ENCODE results near the gene GSTO1. TPM values are rescaled to one million over a fixed set of nuclear protein-coding genes. Genes with fewer than 3 reads are reported as not detected.

GSTO1 gene
- total RNA-seq, 1 experiment from 2014 or later = 134 TPM

DNA sequence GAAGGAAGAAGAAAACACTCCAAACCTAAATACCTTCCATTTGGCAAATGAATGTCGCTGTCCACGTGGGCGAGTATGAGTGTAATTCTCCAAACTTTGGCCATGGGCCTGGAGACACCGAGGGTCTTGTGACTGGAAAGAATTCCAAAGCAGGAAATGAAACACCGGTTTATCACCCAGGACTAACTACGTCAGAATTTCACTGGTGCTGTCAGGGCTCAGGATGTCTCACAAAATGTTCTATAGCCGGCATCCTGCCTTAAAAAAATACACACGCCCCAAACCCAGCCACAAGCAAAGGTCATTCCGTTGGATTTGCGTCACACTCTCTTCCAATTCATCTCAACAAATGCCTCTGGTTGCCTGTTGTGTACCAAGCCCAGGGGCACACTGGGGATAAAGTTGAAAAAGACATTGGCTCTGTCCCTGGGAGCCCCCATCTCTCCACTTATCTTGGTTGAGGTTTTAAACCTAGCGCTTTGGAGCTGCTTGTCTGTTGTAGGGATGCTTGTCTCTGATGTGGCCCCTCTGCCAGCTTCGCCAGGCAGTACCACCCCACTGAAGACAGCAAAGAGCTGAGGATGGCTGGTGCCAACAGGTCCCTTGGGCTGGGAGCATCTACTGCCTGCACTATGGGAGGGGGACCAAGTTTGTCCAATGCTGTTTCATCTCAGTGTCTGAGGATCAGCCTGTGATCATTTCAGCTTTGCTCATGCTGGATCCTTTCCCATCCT, 45.5 kb downstream of the GSTO1 start:
- POLR2A ChIA-PET = interaction anchor here (0.5 kb wide), 1 partner anchor 550 kb away, joined by 3 read pairs; no protein-coding TSS in a partner anchor
- Histone ChIP-seq H3K9me3 (ENCODE audit: control insufficient read depth, insufficient read depth, low read depth, low read length) (no peaks in the 10 kb centered on the region), H3K27me3 (ENCODE audit: control insufficient read depth, insufficient read depth, low read length) (no peaks in the 10 kb centered on the region), H3K4me1 (ENCODE audit: control insufficient read depth, insufficient read depth, low read length) (peaks cover 3% of the 10 kb centered on the region), H3K36me3 (ENCODE audit: control insufficient read depth, insufficient read depth, low read length) (no peaks in the 10 kb centered on the region), H3K4me3 (ENCODE audit: low read depth in 2 of 2, low read length in 2 of 2) (no peak overlapping the region), H3K27ac (ENCODE audit: low read length) (no peak overlapping the region)
- DNase-seq (ENCODE audit: low read depth, low spot score) = no peak
- TF ChIP-seq TCF7L2 (IDR thresholded peaks at IDR 0.05; ENCODE audit: low read depth, low read length) (no peak), SIN3A (IDR thresholded peaks at IDR 0.05; ENCODE audit: borderline replicate concordance, insufficient read depth, low read depth, low read length) (no peak), REST (IDR thresholded peaks at IDR 0.05; ENCODE audit: insufficient read depth in 1 of 2, low read depth in 2 of 2, low read length in 1 of 2) (no peak), POLR2AphosphoS5 (IDR thresholded peaks at IDR 0.05; ENCODE audit: low read depth, low read length) (no peak), CTCF (IDR thresholded peaks at IDR 0.05) (no peak)
- intact Hi-C loops (cut with micrococcal nuclease; ENCODE audit: unreplicated experiment) = no loop called here
- BruUV-seq (replicated peaks) = no TSS peak
- CTCF ChIA-PET = interaction anchor here (0.7 kb wide), 1 partner anchor 43 kb away, joined by 6 read pairs; no protein-coding TSS in a partner anchor
- in situ Hi-C loops (cut with HindIII; ENCODE audit: low pct_unique_long_range_greater_than_20kb, low sequenced_read_pairs) = no loop called here
- no peak for ATAC-seq

DNA sequence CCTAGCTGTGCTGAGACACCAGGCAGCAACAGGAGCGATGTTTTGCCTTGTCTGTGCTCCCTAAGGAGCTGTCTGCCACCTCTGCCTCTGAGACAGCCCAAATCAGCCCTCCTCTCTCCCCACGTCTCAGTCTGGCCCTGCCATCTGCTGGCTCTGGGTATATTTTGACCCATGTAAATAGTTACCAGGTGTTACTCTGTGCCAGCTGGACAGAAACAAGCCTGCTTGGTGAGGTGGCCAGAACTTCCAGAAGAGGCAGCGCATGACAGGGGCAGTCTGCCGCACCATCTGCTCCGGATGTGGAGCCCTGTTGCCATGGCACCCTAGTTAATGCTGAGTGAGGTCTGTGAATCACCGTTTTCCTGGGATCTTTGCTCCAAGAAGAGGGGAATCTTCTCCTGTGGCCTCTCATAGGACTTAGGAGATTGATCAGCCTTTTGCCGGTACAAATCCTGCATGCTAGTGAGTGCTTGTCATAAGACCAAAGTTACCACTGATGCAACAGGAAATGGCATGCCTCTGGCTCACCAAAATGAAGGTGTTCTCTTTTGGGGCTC, 46.1 kb downstream of the GSTO1 start:
- TF ChIP-seq SIN3A (IDR thresholded peaks at IDR 0.05; ENCODE audit: borderline replicate concordance, insufficient read depth, low read depth, low read length) (no peak), CTCF (IDR thresholded peaks at IDR 0.05) (no peak; the same call in 1 of the 2 replicates), REST (IDR thresholded peaks at IDR 0.05; ENCODE audit: insufficient read depth in 1 of 2, low read depth in 2 of 2, low read length in 1 of 2) (no peak), POLR2AphosphoS5 (IDR thresholded peaks at IDR 0.05; ENCODE audit: low read depth, low read length) (no peak), TCF7L2 (IDR thresholded peaks at IDR 0.05; ENCODE audit: low read depth, low read length) (no peak)
- no peak; the same call in 1 of the 2 replicates for ATAC-seq
- H3K4me1 ChIP-seq (ENCODE audit: control insufficient read depth, insufficient read depth, low read length) = peaks cover 9% of the 10 kb centered on the region
- in situ Hi-C loops (cut with HindIII; ENCODE audit: low pct_unique_long_range_greater_than_20kb, low sequenced_read_pairs) (no loop called here), intact Hi-C loops (cut with micrococcal nuclease; ENCODE audit: unreplicated experiment) (no loop called here)
- no TSS peak for BruUV-seq (replicated peaks)
- no peak overlapping the region for H3K4me3 ChIP-seq (ENCODE audit: low read depth in 2 of 2, low read length in 2 of 2)
- H3K27ac ChIP-seq (ENCODE audit: low read length) = no peak overlapping the region
- H3K36me3 ChIP-seq (ENCODE audit: control insufficient read depth, insufficient read depth, low read length) = no peaks in the 10 kb centered on the region
- ChIA-PET CTCF (no interaction called here), POLR2A (interaction anchor here (0.5 kb wide), 1 partner anchor 549 kb away, joined by 3 read pairs; no protein-coding TSS in a partner anchor)
- no peaks in the 10 kb centered on the region for H3K9me3 ChIP-seq (ENCODE audit: control insufficient read depth, insufficient read depth, low read depth, low read length)
- no peaks in the 10 kb centered on the region for H3K27me3 ChIP-seq (ENCODE audit: control insufficient read depth, insufficient read depth, low read length)
- no peak for DNase-seq (ENCODE audit: low read depth, low spot score)

Measured in Panc1 (cell line).